Spinal cord (tissue), 10 donors: ENCODE results near the gene WNT11. TPM values are rescaled to one million over a fixed set of nuclear protein-coding genes. Genes with fewer than 3 reads are reported as not detected.

Experiments
- DNase-seq, 6 donors: peaks; one replicate each; pipeline versions ENCODE4 v3.0.0 to v3.0.0-alpha.2; 2013 to 2015; ENCODE audit warnings: low spot score in 6 of 6, low read depth in 4 of 6
- H3K27ac ChIP-seq: one replicate; pipeline ENCODE4 v1.5.1; 2013; ENCODE audit warnings: low read depth, low read length, control low read depth
- H3K27me3 ChIP-seq: one replicate; pipeline ENCODE4 v1.6.1; 2013; ENCODE audit warnings: low read length; ENCODE audit not compliant: control insufficient read depth, insufficient read depth
- H3K36me3 ChIP-seq: one replicate; pipeline ENCODE4 v1.6.1; 2013; ENCODE audit warnings: low read length; ENCODE audit not compliant: control insufficient read depth, insufficient read depth
- H3K4me1 ChIP-seq: one replicate; pipeline ENCODE4 v1.6.1; 2013; ENCODE audit warnings: low read length; ENCODE audit not compliant: control insufficient read depth, insufficient read depth
- H3K4me3 ChIP-seq: one replicate; pipeline ENCODE4 v1.5.1; 2013; ENCODE audit warnings: low read depth, low read length, control low read depth
- H3K9me3 ChIP-seq: one replicate; pipeline ENCODE4 v1.6.1; 2013; ENCODE audit warnings: low read length; ENCODE audit not compliant: control insufficient read depth, insufficient read depth
- WGBS: methylation state at CpG from one replicate; pipeline ENCODE4 v1.1.5; 2013; ENCODE audit warnings: missing lambda C conversion rate; ENCODE audit not compliant: insufficient coverage; 5-methylcytosine and 5-hydroxymethylcytosine counted together
- polyA plus RNA-seq, 2 donors: library from polyadenylated mRNA; unstranded; fragments of 120-200 nt; gene quantifications; one replicate each; pipeline ENCODE4 v1.2.1, GENCODE V29; 2013; ENCODE audit not compliant: insufficient read length in 2 of 2
- total RNA-seq, 2 donors: library from RNA; depleted of rRNA in 1 of 2; stranded (reverse); fragments of 120-200 nt in 1 of 2; fragments of >200 nt in 1 of 2; gene quantifications; one replicate each; pipeline versions ENCODE4 v1.2.3 to v1.2.4, GENCODE V29; 2013 to 2014
- donor health status: healthy.

WNT11 gene
- total and polyA plus RNA-seq, 4 donors = 1.9 to 6.0 (median 2.4) TPM

- Histone ChIP-seq H3K27ac (no peak overlapping the region), H3K4me3 (no peak overlapping the region), H3K36me3 (no peaks in the 10 kb centered on the region), H3K27me3 (no peaks in the 10 kb centered on the region), H3K4me1 (no peaks in the 10 kb centered on the region), H3K9me3 (no peaks in the 10 kb centered on the region)
- DNase-seq = no peak
- WGBS = 90% methylated on average over 5 of the region's 10 CpGs
These were observed 18.3 kb upstream of the WNT11 start for GRCh38 chr11:76224461-76225121.

DNA sequence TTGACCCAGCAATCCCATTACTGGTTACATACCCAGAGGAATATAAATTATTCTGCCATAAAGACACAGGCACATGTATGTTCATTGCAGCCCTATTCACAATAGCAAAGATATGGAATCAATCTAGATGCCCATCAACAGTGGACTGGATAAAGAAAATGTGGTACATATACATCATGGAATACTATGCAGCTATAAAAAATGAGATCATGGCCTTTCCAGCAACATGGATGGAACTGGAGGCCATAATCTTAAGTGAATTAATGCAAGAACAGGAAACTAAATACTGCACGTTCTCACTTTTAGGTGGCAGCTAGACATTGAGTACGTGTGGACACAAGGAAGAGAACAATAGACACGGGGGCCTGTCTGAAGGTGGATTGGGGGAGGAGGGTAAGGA is 15.1 kb upstream of the WNT11 start:
- H3K4me3 ChIP-seq = no peak overlapping the region
- peaks cover 5% of the 10 kb centered on the region for H3K4me1 ChIP-seq
- H3K36me3 ChIP-seq = no peaks in the 10 kb centered on the region
- 93% methylated on average over 2 of the region's 3 CpGs for WGBS
- DNase-seq = no peak
- H3K27me3 ChIP-seq = no peaks in the 10 kb centered on the region
- H3K9me3 ChIP-seq = no peaks in the 10 kb centered on the region
- H3K27ac ChIP-seq = no peak overlapping the region

GRCh38 chr11:76219243-76219642 is 12.9 kb upstream of the WNT11 start:
- H3K9me3 ChIP-seq = no peaks in the 10 kb centered on the region
- H3K4me1 ChIP-seq = peaks cover 5% of the 10 kb centered on the region
- WGBS = 83% methylated on average over 3 of the region's 3 CpGs
- DNase-seq = no peak
- no peak overlapping the region for H3K4me3 ChIP-seq
- no peaks in the 10 kb centered on the region for H3K27me3 ChIP-seq
- H3K36me3 ChIP-seq = no peaks in the 10 kb centered on the region
- no peak overlapping the region for H3K27ac ChIP-seq

- Histone ChIP-seq H3K36me3 (no peaks in the 10 kb centered on the region), H3K4me1 (peaks cover 5% of the 10 kb centered on the region), H3K27ac (no peak overlapping the region), H3K4me3 (no peak overlapping the region), H3K27me3 (peaks cover 2% of the 10 kb centered on the region), H3K9me3 (no peaks in the 10 kb centered on the region)
- no peak for DNase-seq
- WGBS = 51% methylated on average over 7 of the region's 9 CpGs
These were observed 12.3 kb upstream of the WNT11 start for GRCh38 chr11:76218449-76219178.

DNA sequence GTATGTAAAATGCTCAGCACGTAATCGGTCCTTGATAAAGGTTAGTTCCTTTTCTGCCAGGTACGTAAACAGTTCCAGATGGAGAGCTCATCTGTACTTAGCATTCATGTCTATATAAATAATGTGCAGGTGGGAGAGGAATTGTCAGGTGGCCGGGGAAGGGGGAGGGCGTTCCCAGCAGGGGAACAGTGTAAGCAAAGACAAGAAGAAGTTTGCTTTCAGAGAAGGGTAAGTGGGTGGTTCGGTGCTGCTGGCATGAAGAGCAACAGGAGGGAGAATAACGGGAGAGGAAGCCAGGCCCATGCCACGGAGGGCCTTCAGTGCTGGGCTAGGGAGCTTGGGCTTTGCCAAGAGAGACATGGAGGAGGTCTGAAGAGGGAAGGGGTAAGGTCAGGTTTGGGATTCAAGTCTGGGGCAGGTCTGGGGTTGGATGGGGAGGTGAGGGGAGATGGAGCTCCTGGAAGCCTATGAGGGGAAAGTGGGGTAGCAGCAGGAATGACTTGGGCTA is 11.4 kb upstream of the WNT11 start:
- Histone ChIP-seq H3K36me3 (no peaks in the 10 kb centered on the region), H3K27me3 (peaks cover 4% of the 10 kb centered on the region), H3K9me3 (no peaks in the 10 kb centered on the region), H3K4me3 (no peak overlapping the region), H3K27ac (no peak overlapping the region), H3K4me1 (peaks cover 5% of the 10 kb centered on the region)
- no peak for DNase-seq
- 71% methylated on average over 7 of the region's 8 CpGs for WGBS

DNA sequence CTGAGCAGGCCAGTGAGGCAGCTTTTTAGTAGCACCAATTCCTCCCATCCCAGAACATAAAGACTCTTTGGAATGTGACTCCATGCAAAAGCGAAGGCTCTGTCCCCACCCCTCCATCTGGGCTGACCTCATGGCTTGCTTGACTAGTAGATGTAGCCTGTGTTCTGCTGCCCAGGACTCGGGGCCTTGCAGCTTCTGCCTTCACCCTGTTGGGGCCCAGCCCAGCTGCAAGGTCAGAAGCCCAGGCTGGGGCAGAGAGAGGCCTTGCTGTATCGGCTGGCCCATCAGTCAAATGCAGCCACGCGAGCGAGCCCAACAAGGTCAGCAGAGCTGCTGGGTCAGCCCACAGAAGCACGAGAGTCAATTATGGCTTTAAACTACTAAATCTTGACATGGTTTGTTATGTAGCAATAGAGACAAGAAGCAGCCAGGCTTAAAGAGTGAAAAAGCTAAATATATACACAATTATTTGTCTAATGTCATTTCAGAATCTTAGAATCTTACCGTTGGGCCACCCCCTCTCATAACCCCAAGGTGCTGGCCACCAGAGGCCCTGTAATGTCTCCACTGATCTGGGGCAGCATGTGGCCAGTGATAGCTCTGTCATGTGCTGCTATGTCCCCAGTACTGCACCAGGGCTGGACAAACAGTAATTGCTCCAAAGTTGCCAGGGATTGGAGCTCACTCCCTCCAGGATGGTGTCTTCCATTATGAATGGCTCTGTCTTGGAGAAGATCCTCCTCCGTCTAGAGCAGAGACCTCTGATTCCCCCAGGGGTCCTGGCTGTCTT is 10.4 kb upstream of the WNT11 start:
- peaks cover 13% of the 10 kb centered on the region for H3K27me3 ChIP-seq
- no peaks in the 10 kb centered on the region for H3K36me3 ChIP-seq
- H3K4me1 ChIP-seq = peaks cover 5% of the 10 kb centered on the region
- no peak for DNase-seq
- 45% methylated on average over 6 of the region's 9 CpGs for WGBS
- H3K9me3 ChIP-seq = no peaks in the 10 kb centered on the region
- H3K27ac ChIP-seq = no peak overlapping the region
- H3K4me3 ChIP-seq = no peak overlapping the region

DNA sequence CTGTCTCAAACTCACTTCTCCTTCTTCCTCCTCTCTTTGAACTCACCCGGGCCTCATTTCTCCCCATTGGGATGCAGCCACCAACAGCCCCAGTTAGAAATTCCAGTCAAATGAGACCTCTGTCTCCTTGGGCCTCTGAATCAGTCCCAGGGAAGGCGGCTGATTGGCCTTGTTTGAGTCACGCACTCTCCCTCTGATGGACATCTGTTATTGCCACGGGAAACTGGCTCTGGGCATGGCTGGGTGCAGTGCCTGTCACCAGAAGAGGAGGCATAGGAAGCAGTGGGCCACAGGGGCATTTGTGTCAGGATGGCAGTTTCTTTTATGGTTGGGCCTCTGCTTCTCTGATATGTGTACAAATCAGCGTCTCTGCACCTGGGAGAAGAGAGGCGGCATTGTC is 9.6 kb upstream of the WNT11 start:
- Histone ChIP-seq H3K27me3 (peaks cover 21% of the 10 kb centered on the region), H3K4me1 (peaks cover 10% of the 10 kb centered on the region), H3K27ac (no peak overlapping the region), H3K9me3 (no peaks in the 10 kb centered on the region), H3K36me3 (no peaks in the 10 kb centered on the region), H3K4me3 (no peak overlapping the region)
- WGBS = 60% methylated on average over 4 of the region's 6 CpGs
- no peak for DNase-seq

GRCh38 chr11:76214968-76215548 is 8.8 kb upstream of the WNT11 start:
- WGBS = 83% methylated on average over 1 of the region's 7 CpGs
- Histone ChIP-seq H3K36me3 (no peaks in the 10 kb centered on the region), H3K27me3 (peaks cover 24% of the 10 kb centered on the region), H3K9me3 (no peaks in the 10 kb centered on the region), H3K4me3 (no peak overlapping the region), H3K4me1 (peaks cover 14% of the 10 kb centered on the region), H3K27ac (no peak overlapping the region)
- DNase-seq = no peak

DNA sequence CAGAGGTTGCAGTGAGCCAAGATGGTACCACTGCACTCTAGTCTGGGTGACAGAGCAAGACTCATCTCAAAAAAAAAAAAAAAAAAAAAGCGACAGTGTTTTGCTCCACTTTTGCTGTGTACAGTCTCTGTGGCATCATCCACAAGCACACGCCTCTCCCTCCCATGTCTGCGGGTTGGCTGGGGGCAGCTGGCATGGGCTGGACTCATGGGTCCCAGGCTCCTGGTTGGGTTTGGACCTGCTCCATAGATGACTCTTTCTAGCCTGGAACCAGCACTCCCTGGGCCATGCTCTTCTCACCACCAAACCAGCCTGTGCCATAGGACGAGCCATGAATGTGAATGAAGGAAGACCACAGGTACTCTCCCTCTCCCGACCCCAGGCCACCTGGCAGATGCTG is 7.9 kb upstream of the WNT11 start:
- Histone ChIP-seq H3K9me3 (no peaks in the 10 kb centered on the region), H3K27me3 (peaks cover 32% of the 10 kb centered on the region), H3K4me1 (peaks cover 23% of the 10 kb centered on the region), H3K36me3 (no peaks in the 10 kb centered on the region), H3K4me3 (no peak overlapping the region), H3K27ac (no peak overlapping the region)
- WGBS = 90% methylated on average over 3 of the region's 5 CpGs
- DNase-seq = no peak
